ENCODE measurements around the gene DIAPH1. TPM values are rescaled to one million over a fixed set of nuclear protein-coding genes. Genes with fewer than 3 reads are reported as not detected.

The DIAPH1 gene
- total RNA-seq, 5 donors from 2014 or later (not counting 1 experiment from before 2014, with no cell fraction given): 190 to 271 (median 211) TPM

- Histone ChIP-seq H3K9me3 (no peaks in the 10 kb centered on the region), H3K4me3 (ENCODE audit: control insufficient read depth in 1 of 2, extremely low read depth in 1 of 2, low read length in 1 of 2) (no peak overlapping the region), H3K27ac (ENCODE audit: low read length) (peak overlapping the region; percentile 47), H3K27me3 (replicated peaks in 1 of 2; ENCODE audit: control insufficient read depth in 2 of 2, extremely low read depth in 1 of 2, insufficient read depth in 2 of 2, low read length in 1 of 2) (no peaks in the 10 kb centered on the region), H3K36me3 (ENCODE audit: control insufficient read depth in 2 of 2, extremely low read depth in 1 of 2, insufficient read depth in 1 of 2, low read length in 1 of 2) (peaks cover 0 to 22% of the 10 kb centered on the region in 2 donors), H3K4me1 (ENCODE audit: control insufficient read depth in 1 of 2, extremely low read depth in 1 of 2, insufficient read depth in 2 of 2, low read length in 2 of 2) (peaks cover 46 to 64% of the 10 kb centered on the region in 2 experiments)
- H3K4me1 Mint-ChIP-seq: peaks cover 69 to 85% (median 81%) of the 10 kb centered on the region in 3 donors
- peak overlapping the region in 2 of 3 donors; percentile 10 for H3K4me3 Mint-ChIP-seq
- peaks cover 14% of the 10 kb centered on the region for H3K36me3 Mint-ChIP-seq
- no peaks in the 10 kb centered on the region for H3K27me3 Mint-ChIP-seq
- CTCF ChIA-PET: interaction anchor here (0.7 to 3.3 kb wide), 8 partner anchors 9 to 39 kb away, joined by 3 to 33 read pairs (median 8); partner anchors contain the start of gene DIAPH1 (in 2 of the 2)
- ATAC-seq (replicated peaks in 1 of 4): no peak
- H3K9me3 Mint-ChIP-seq: no peaks in the 10 kb centered on the region
- POLR2A ChIA-PET: interaction anchor here (0.5 to 1.3 kb wide), 3 partner anchors 20 to 25 kb away, joined by 4 to 6 read pairs (median 4); partner anchors contain the start of gene DIAPH1 (in 1 of the 2)
- WGBS (ENCODE audit: insufficient coverage): 40% methylated on average over 2 of the region's 2 CpGs
- DNase-seq: no peak
- peak overlapping the region; percentile 85 to 86 for H3K27ac Mint-ChIP-seq
Measured at GRCh38 chr5:141597394-141597793, 21.4 kb downstream of the DIAPH1 start.

- no peak overlapping the region for H3K4me3 ChIP-seq (ENCODE audit: control insufficient read depth in 1 of 2, extremely low read depth in 1 of 2, low read length in 1 of 2)
- H3K27me3 Mint-ChIP-seq: no peaks in the 10 kb centered on the region
- peaks cover 14% of the 10 kb centered on the region for H3K36me3 Mint-ChIP-seq
- peak overlapping the region; percentile 8 for H3K27ac ChIP-seq (ENCODE audit: low read length)
- no peak for ATAC-seq (replicated peaks in 1 of 4)
- POLR2A ChIA-PET: interaction anchor here (1.2 to 1.3 kb wide), 2 partner anchors 20 to 22 kb away, joined by 4 to 6 read pairs; partner anchors contain the start of gene DIAPH1 (in 1 of the 2)
- no peaks in the 10 kb centered on the region for H3K9me3 Mint-ChIP-seq
- peak overlapping the region in 2 of 3 donors; percentile 10 for H3K4me3 Mint-ChIP-seq
- DNase-seq: no peak
- peaks cover 69 to 84% (median 81%) of the 10 kb centered on the region in 3 donors for H3K4me1 Mint-ChIP-seq
- no peaks in the 10 kb centered on the region for H3K27me3 ChIP-seq (replicated peaks in 1 of 2; ENCODE audit: control insufficient read depth in 2 of 2, extremely low read depth in 1 of 2, insufficient read depth in 2 of 2, low read length in 1 of 2)
- H3K9me3 ChIP-seq: no peaks in the 10 kb centered on the region
- peaks cover 43 to 62% of the 10 kb centered on the region in 2 experiments for H3K4me1 ChIP-seq (ENCODE audit: control insufficient read depth in 1 of 2, extremely low read depth in 1 of 2, insufficient read depth in 2 of 2, low read length in 2 of 2)
- CTCF ChIA-PET: interaction anchor here in 1 of 2 donors (0.6 to 3.3 kb wide), 7 partner anchors 10 to 427 kb away, joined by 3 to 33 read pairs (median 9); partner anchors contain the start of gene DIAPH1
- H3K27ac Mint-ChIP-seq: peak overlapping the region; percentile 85 to 86
- no CpG with 5 or more reads among the region's 1 CpG for WGBS (ENCODE audit: insufficient coverage)
- H3K36me3 ChIP-seq (ENCODE audit: control insufficient read depth in 2 of 2, extremely low read depth in 1 of 2, insufficient read depth in 1 of 2, low read length in 1 of 2): peaks cover 0 to 22% of the 10 kb centered on the region in 2 donors
Measured at GRCh38 chr5:141596867-141597266, 21.9 kb downstream of the DIAPH1 start.

GRCh38 chr5:141590127-141590526, 28.7 kb downstream of the DIAPH1 start:
- ATAC-seq (replicated peaks in 1 of 4): no peak
- POLR2A ChIA-PET: interaction anchor here (0.5 to 0.6 kb wide), 2 partner anchors 38 to 901 kb away, joined by 4 read pairs; no protein-coding TSS in a partner anchor
- H3K4me1 ChIP-seq (ENCODE audit: control insufficient read depth in 1 of 2, extremely low read depth in 1 of 2, insufficient read depth in 2 of 2, low read length in 2 of 2): peaks cover 11 to 20% of the 10 kb centered on the region in 2 experiments
- no peak overlapping the region for H3K4me3 ChIP-seq (ENCODE audit: control insufficient read depth in 1 of 2, extremely low read depth in 1 of 2, low read length in 1 of 2)
- H3K36me3 Mint-ChIP-seq: peaks cover 30% of the 10 kb centered on the region
- H3K27ac ChIP-seq (ENCODE audit: low read length): no peak overlapping the region
- no peaks in the 10 kb centered on the region for H3K9me3 Mint-ChIP-seq
- WGBS (ENCODE audit: insufficient coverage): no CpG with 5 or more reads among the region's 2 CpGs
- no peak overlapping the region for H3K4me3 Mint-ChIP-seq
- peaks cover 3 to 56% of the 10 kb centered on the region in 2 donors for H3K36me3 ChIP-seq (ENCODE audit: control insufficient read depth in 2 of 2, extremely low read depth in 1 of 2, insufficient read depth in 1 of 2, low read length in 1 of 2)
- no peak overlapping the region for H3K27ac Mint-ChIP-seq
- peaks cover 44 to 63% (median 62%) of the 10 kb centered on the region in 3 donors for H3K4me1 Mint-ChIP-seq
- no peaks in the 10 kb centered on the region for H3K27me3 ChIP-seq (replicated peaks in 1 of 2; ENCODE audit: control insufficient read depth in 2 of 2, extremely low read depth in 1 of 2, insufficient read depth in 2 of 2, low read length in 1 of 2)
- H3K9me3 ChIP-seq: no peaks in the 10 kb centered on the region
- CTCF ChIA-PET: interaction anchor here (0.5 to 6.7 kb wide), 15 partner anchors 9 to 893 kb away, joined by 3 to 514 read pairs (median 4); partner anchors contain the start of gene DIAPH1 (in 1 of the 2)
- DNase-seq: no peak
- H3K27me3 Mint-ChIP-seq: no peaks in the 10 kb centered on the region

- Mint-ChIP-seq H3K27me3 (no peaks in the 10 kb centered on the region), H3K36me3 (peaks cover 50% of the 10 kb centered on the region), H3K4me3 (no peak overlapping the region), H3K9me3 (no peaks in the 10 kb centered on the region), H3K27ac (peak overlapping the region in 1 of 2 donors; percentile 22), H3K4me1 (peaks cover 29 to 45% (median 42%) of the 10 kb centered on the region in 3 donors)
- H3K4me1 ChIP-seq (ENCODE audit: control insufficient read depth in 1 of 2, extremely low read depth in 1 of 2, insufficient read depth in 2 of 2, low read length in 2 of 2): no peaks in the 10 kb centered on the region
- POLR2A ChIA-PET: no interaction called here
- no peak overlapping the region for H3K4me3 ChIP-seq (ENCODE audit: control insufficient read depth in 1 of 2, extremely low read depth in 1 of 2, low read length in 1 of 2)
- 100% methylated on average over 1 of the region's 1 CpG for WGBS (ENCODE audit: insufficient coverage)
- H3K9me3 ChIP-seq: no peaks in the 10 kb centered on the region
- DNase-seq (no peak), ATAC-seq (replicated peaks in 1 of 4) (no peak)
- CTCF ChIA-PET: no interaction called here
- no peak overlapping the region for H3K27ac ChIP-seq (ENCODE audit: low read length)
- no peaks in the 10 kb centered on the region for H3K27me3 ChIP-seq (replicated peaks in 1 of 2; ENCODE audit: control insufficient read depth in 2 of 2, extremely low read depth in 1 of 2, insufficient read depth in 2 of 2, low read length in 1 of 2)
- peaks cover 6 to 71% of the 10 kb centered on the region in 2 donors for H3K36me3 ChIP-seq (ENCODE audit: control insufficient read depth in 2 of 2, extremely low read depth in 1 of 2, insufficient read depth in 1 of 2, low read length in 1 of 2)
Measured at GRCh38 chr5:141586246-141586645, 32.6 kb downstream of the DIAPH1 start.

- ChIA-PET POLR2A (interaction anchor here in 1 of 2 donors (0.7 kb wide), 1 partner anchor 9 kb away, joined by 3 read pairs; no protein-coding TSS in a partner anchor), CTCF (no interaction called here)
- Histone ChIP-seq H3K27ac (ENCODE audit: low read length) (no peak overlapping the region), H3K4me3 (ENCODE audit: control insufficient read depth in 1 of 2, extremely low read depth in 1 of 2, low read length in 1 of 2) (no peak overlapping the region), H3K4me1 (ENCODE audit: control insufficient read depth in 1 of 2, extremely low read depth in 1 of 2, insufficient read depth in 2 of 2, low read length in 2 of 2) (no peaks in the 10 kb centered on the region), H3K36me3 (ENCODE audit: control insufficient read depth in 2 of 2, extremely low read depth in 1 of 2, insufficient read depth in 1 of 2, low read length in 1 of 2) (peaks cover 6 to 78% of the 10 kb centered on the region in 2 donors), H3K9me3 (no peaks in the 10 kb centered on the region), H3K27me3 (replicated peaks in 1 of 2; ENCODE audit: control insufficient read depth in 2 of 2, extremely low read depth in 1 of 2, insufficient read depth in 2 of 2, low read length in 1 of 2) (no peaks in the 10 kb centered on the region)
- H3K4me3 Mint-ChIP-seq: no peak overlapping the region
- ATAC-seq (replicated peaks in 1 of 4): no peak
- DNase-seq: no peak
- H3K4me1 Mint-ChIP-seq: peaks cover 22 to 38% (median 36%) of the 10 kb centered on the region in 3 donors
- H3K9me3 Mint-ChIP-seq: no peaks in the 10 kb centered on the region
- peaks cover 55% of the 10 kb centered on the region for H3K36me3 Mint-ChIP-seq
- no CpG with 5 or more reads among the region's 6 CpGs for WGBS (ENCODE audit: insufficient coverage)
- H3K27me3 Mint-ChIP-seq: no peaks in the 10 kb centered on the region
- no peak overlapping the region for H3K27ac Mint-ChIP-seq
Measured at GRCh38 chr5:141585594-141585993, 33.2 kb downstream of the DIAPH1 start.

- ATAC-seq (replicated peaks in 1 of 4): no peak
- no peak overlapping the region for H3K4me3 Mint-ChIP-seq
- H3K27me3 ChIP-seq (replicated peaks in 1 of 2; ENCODE audit: control insufficient read depth in 2 of 2, extremely low read depth in 1 of 2, insufficient read depth in 2 of 2, low read length in 1 of 2): no peaks in the 10 kb centered on the region
- no peak overlapping the region for H3K27ac Mint-ChIP-seq
- POLR2A ChIA-PET: no interaction called here
- no peak for DNase-seq
- CTCF ChIA-PET: no interaction called here
- no peaks in the 10 kb centered on the region for H3K9me3 ChIP-seq
- H3K36me3 ChIP-seq (ENCODE audit: control insufficient read depth in 2 of 2, extremely low read depth in 1 of 2, insufficient read depth in 1 of 2, low read length in 1 of 2): peaks cover 12 to 97% of the 10 kb centered on the region in 2 donors
- no peaks in the 10 kb centered on the region for H3K9me3 Mint-ChIP-seq
- peaks cover 0 to 2% (median 0%) of the 10 kb centered on the region in 3 donors for H3K4me1 Mint-ChIP-seq
- H3K36me3 Mint-ChIP-seq: peaks cover 72% of the 10 kb centered on the region
- H3K4me3 ChIP-seq (ENCODE audit: control insufficient read depth in 1 of 2, extremely low read depth in 1 of 2, low read length in 1 of 2): no peak overlapping the region
- no peaks in the 10 kb centered on the region for H3K4me1 ChIP-seq (ENCODE audit: control insufficient read depth in 1 of 2, extremely low read depth in 1 of 2, insufficient read depth in 2 of 2, low read length in 2 of 2)
- H3K27me3 Mint-ChIP-seq: no peaks in the 10 kb centered on the region
- H3K27ac ChIP-seq (ENCODE audit: low read length): no peak overlapping the region
- WGBS (ENCODE audit: insufficient coverage): no CpG with 5 or more reads among the region's 2 CpGs
Measured at GRCh38 chr5:141574122-141574510, 44.7 kb downstream of the DIAPH1 start.

Measured in T-cell (primary cell).